Panc1 (cell line): ENCODE results near the gene PAPPA.

Experiments used
- CTCF ChIP-seq: fragments of 450-650 bp; IDR thresholded peaks from 2 replicates; pipeline ENCODE4 v1.5.1; 2017; ENCODE audit warnings: mild to moderate bottlenecking
- SIN3A ChIP-seq: IDR thresholded peaks from 2 replicates; pipeline ENCODE4 v1.6.1; 2012; ENCODE audit warnings: low read depth, mild to moderate bottlenecking, low read length, moderate library complexity, borderline replicate concordance; ENCODE audit not compliant: insufficient read depth
- TF ChIP-seq, protein P1 (sequence below), 2 experiments: IDR thresholded peaks; 2 replicates each; pipeline ENCODE4 v1.6.1; 2011 to 2012; ENCODE audit warnings: low read depth in 2 of 2, control low read depth in 1 of 2, low read length in 1 of 2, mild to moderate bottlenecking in 1 of 2, moderate library complexity in 1 of 2; ENCODE audit not compliant: insufficient read depth in 1 of 2

GRCh38 chr9:116152390-116152789, 1.2 kb upstream of the PAPPA start:
- TF ChIP-seq CTCF (peak; percentile 31; the same call in 1 of the 2 replicates), SIN3A (no peak)
- TF ChIP-seq, protein P1, sequence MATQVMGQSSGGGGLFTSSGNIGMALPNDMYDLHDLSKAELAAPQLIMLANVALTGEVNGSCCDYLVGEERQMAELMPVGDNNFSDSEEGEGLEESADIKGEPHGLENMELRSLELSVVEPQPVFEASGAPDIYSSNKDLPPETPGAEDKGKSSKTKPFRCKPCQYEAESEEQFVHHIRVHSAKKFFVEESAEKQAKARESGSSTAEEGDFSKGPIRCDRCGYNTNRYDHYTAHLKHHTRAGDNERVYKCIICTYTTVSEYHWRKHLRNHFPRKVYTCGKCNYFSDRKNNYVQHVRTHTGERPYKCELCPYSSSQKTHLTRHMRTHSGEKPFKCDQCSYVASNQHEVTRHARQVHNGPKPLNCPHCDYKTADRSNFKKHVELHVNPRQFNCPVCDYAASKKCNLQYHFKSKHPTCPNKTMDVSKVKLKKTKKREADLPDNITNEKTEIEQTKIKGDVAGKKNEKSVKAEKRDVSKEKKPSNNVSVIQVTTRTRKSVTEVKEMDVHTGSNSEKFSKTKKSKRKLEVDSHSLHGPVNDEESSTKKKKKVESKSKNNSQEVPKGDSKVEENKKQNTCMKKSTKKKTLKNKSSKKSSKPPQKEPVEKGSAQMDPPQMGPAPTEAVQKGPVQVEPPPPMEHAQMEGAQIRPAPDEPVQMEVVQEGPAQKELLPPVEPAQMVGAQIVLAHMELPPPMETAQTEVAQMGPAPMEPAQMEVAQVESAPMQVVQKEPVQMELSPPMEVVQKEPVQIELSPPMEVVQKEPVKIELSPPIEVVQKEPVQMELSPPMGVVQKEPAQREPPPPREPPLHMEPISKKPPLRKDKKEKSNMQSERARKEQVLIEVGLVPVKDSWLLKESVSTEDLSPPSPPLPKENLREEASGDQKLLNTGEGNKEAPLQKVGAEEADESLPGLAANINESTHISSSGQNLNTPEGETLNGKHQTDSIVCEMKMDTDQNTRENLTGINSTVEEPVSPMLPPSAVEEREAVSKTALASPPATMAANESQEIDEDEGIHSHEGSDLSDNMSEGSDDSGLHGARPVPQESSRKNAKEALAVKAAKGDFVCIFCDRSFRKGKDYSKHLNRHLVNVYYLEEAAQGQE (IDR thresholded peaks at IDR 0.05; ENCODE audit: insufficient read depth in 1 of 2, low read depth in 2 of 2, low read length in 1 of 2): no peak
